HEK293T (cell line): ENCODE measurements around the gene TSGA10IP.
"Not testable (repeated sequence)": the region's sequence is repeated elsewhere in the genome, so short reads cannot be mapped to it uniquely, and the experiment has no call there.

Experiments used
- CTCF ChIA-PET: fragments of 350-600 bp; formaldehyde crosslinking; extraction: SDS; loops from one replicate; lab custom pipeline; 2021; ENCODE audit warnings: antibody characterized with exemption, inconsistent platforms; lab: Yijun Ruan, JAX
- POLR2A ChIA-PET: fragments of 350-600 bp; formaldehyde crosslinking; extraction: SDS; loops from one replicate; lab custom pipeline; 2020; ENCODE audit warnings: antibody characterized with exemption, inconsistent platforms; lab: Yijun Ruan, JAX
- DNase-seq: peaks from one replicate; pipeline ENCODE4 v3.0.0; 2012; ENCODE audit warnings: mixed read lengths; ENCODE audit errors: extremely low spot score
- ARNT ChIP-seq: fragments of 450-650 bp; IDR thresholded peaks from 2 replicates; pipeline ENCODE4 v1.6.1; 2017; ENCODE audit warnings: mild to moderate bottlenecking
- BHLHE40 ChIP-seq: fragments of 450-650 bp; IDR thresholded peaks from 2 replicates; pipeline ENCODE4 v1.6.1; 2016; ENCODE audit warnings: mild to moderate bottlenecking, moderate library complexity, borderline replicate concordance
- CTBP1 ChIP-seq: fragments of 450-650 bp; IDR thresholded peaks from 2 replicates; pipeline ENCODE4 v1.6.1; 2016; ENCODE audit warnings: borderline replicate concordance
- ELF4 ChIP-seq: fragments of 450-650 bp; IDR thresholded peaks from 2 replicates; pipeline ENCODE4 v1.6.1; 2017; ENCODE audit warnings: antibody characterized with exemption
- FOXA1 ChIP-seq: fragments of 450-650 bp; IDR thresholded peaks from 2 replicates; pipeline ENCODE4 v1.6.1; 2016; ENCODE audit warnings: mild to moderate bottlenecking
- FOXK2 ChIP-seq: fragments of 450-650 bp; IDR thresholded peaks from 2 replicates; pipeline ENCODE4 v1.6.1; 2016; ENCODE audit warnings: mild to moderate bottlenecking
- FOXM1 ChIP-seq: fragments of 450-650 bp; IDR thresholded peaks from 2 replicates; pipeline ENCODE4 v1.6.1; 2017; ENCODE audit warnings: mild to moderate bottlenecking, borderline replicate concordance
- HDGF ChIP-seq: fragments of 450-650 bp; IDR thresholded peaks from 2 replicates; pipeline ENCODE4 v1.6.1; 2017; ENCODE audit warnings: antibody characterized with exemption, borderline replicate concordance
- L3MBTL2 ChIP-seq: fragments of 450-650 bp; conservative IDR thresholded peaks from 2 replicates; pipeline ENCODE4 v1.6.1; 2016; ENCODE audit warnings: mild to moderate bottlenecking
- LEF1 ChIP-seq: fragments of 450-650 bp; IDR thresholded peaks from 2 replicates; pipeline ENCODE4 v1.6.1; 2017; ENCODE audit warnings: mild to moderate bottlenecking, borderline replicate concordance
- NFRKB ChIP-seq: fragments of 450-650 bp; IDR thresholded peaks from 2 replicates; pipeline ENCODE4 v1.6.1; 2016; ENCODE audit warnings: mild to moderate bottlenecking, moderate library complexity
- SP1 ChIP-seq: fragments of 450-650 bp; IDR thresholded peaks from 2 replicates; pipeline ENCODE4 v1.6.1; 2017
- SUZ12 ChIP-seq: fragments of 450-650 bp; IDR thresholded peaks from 2 replicates; pipeline ENCODE4 v1.6.1; 2016; ENCODE audit warnings: mild to moderate bottlenecking
- TARDBP ChIP-seq: fragments of 450-650 bp; IDR thresholded peaks from 2 replicates; pipeline ENCODE4 v1.6.1; 2016
- ZNF384 ChIP-seq: fragments of 450-650 bp; IDR thresholded peaks from 2 replicates; pipeline ENCODE4 v1.6.1; 2016
- TF ChIP-seq, protein P1 (sequence below): fragments of 450-650 bp; IDR thresholded peaks from 2 replicates; pipeline ENCODE4 v1.6.1; 2016

TSGA10IP gene

DNA sequence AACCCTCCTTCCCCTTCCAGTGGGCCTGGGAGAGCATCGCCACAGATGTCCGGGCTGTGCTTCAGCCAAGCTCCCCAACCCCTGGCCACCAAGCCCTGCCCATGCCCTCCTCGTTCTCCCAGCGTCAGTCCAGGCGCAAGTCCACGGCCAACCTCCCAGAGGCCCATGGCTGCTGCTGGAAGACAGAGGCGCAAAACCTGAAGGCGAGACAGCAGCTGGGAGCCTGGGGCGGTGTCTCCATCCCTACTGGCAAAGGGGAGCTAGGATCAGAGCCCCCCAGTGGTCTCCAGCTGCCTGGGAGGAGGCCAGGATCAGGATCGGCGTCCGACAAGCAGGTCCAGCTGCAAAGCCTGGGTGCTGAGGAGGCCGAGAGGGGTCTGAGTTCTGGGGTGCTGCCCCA is 1.9 kb downstream of the TSGA10IP start:
- CTCF ChIA-PET = interaction anchor here (0.7 to 1.2 kb wide), 3 partner anchors 58 to 271 kb away, joined by 3 read pairs; no protein-coding TSS in a partner anchor
- POLR2A ChIA-PET = no interaction called here
- TF ChIP-seq ZNF384 = no peak
- no peak for TF ChIP-seq HDGF
- TF ChIP-seq SUZ12 = no peak
- no peak for TF ChIP-seq BHLHE40
- no peak for TF ChIP-seq FOXK2
- no peak for TF ChIP-seq L3MBTL2
- TF ChIP-seq FOXA1 = no peak
- DNase-seq = no peak

DNA sequence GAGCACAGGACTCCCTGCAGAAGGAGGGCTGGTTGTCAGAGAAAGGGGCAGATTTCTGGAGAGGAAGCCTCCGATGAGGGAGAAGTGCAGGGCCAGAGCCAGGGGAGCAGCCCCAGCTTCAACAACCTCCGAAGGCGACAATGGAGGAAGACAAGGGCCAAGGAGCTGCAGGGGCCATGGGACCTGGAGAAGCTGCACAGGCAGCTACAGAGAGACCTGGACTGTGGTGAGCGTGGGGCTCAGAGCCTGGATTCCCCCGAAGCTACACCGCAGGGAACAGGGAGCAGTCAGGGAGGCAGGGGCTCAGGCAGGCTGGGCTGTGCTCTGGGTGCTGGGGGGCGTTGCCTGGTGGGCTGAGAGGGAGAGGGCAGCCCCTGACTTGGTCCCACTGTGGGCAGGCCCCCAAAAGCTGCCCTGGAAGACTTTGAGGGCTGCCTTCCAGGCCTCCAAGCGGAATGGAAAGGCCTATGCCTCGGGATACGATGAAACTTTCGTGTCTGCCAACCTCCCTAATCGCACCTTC is 2.4 kb downstream of the TSGA10IP start:
- DNase-seq = no peak
- ChIA-PET POLR2A (no interaction called here), CTCF (interaction anchor here (1.2 kb wide), 1 partner anchor 58 kb away, joined by 3 read pairs; no protein-coding TSS in a partner anchor)
- TF ChIP-seq CTBP1 (no peak), ARNT (no peak), ELF4 (no peak), FOXK2 (no peak), LEF1 (no peak), SP1 (no peak), ZNF384 (no peak), HDGF (no peak), BHLHE40 (no peak), FOXA1 (no peak), L3MBTL2 (no peak), SUZ12 (no peak), NFRKB (no peak), FOXM1 (no peak), TARDBP (no peak)
- TF ChIP-seq, protein P1, sequence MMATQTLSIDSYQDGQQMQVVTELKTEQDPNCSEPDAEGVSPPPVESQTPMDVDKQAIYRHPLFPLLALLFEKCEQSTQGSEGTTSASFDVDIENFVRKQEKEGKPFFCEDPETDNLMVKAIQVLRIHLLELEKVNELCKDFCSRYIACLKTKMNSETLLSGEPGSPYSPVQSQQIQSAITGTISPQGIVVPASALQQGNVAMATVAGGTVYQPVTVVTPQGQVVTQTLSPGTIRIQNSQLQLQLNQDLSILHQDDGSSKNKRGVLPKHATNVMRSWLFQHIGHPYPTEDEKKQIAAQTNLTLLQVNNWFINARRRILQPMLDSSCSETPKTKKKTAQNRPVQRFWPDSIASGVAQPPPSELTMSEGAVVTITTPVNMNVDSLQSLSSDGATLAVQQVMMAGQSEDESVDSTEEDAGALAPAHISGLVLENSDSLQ = no peak

- CTCF ChIA-PET, DNase-seq: not testable (repeated sequence)
- POLR2A ChIA-PET = interaction anchor here (1.1 kb wide), 1 partner anchor 10 kb away, joined by 4 read pairs; the partner anchor contains the start of gene SART1
These were observed 5.4 kb downstream of the TSGA10IP start for GRCh38 chr11:65950711-65951110.

- not testable (repeated sequence) for DNase-seq
- ChIA-PET POLR2A (interaction anchor here (1.0 to 1.1 kb wide), 2 partner anchors 9 to 40 kb away, joined by 3 to 4 read pairs; partner anchors contain the start of gene SART1), CTCF (interaction anchor here (0.6 kb wide), 1 partner anchor 246 kb away, joined by 3 read pairs; no protein-coding TSS in a partner anchor)
These were observed 6.4 kb downstream of the TSGA10IP start for GRCh38 chr11:65951641-65952040.

- ChIA-PET POLR2A (interaction anchor here (0.6 to 1.0 kb wide), 2 partner anchors 16 to 41 kb away, joined by 3 read pairs; no protein-coding TSS in a partner anchor), CTCF (interaction anchor here (0.6 kb wide), 1 partner anchor 247 kb away, joined by 3 read pairs; no protein-coding TSS in a partner anchor)
- no peak for DNase-seq
- TF ChIP-seq TARDBP = no peak
These were observed 6.8 kb downstream of the TSGA10IP start for GRCh38 chr11:65952052-65952521.

GRCh38 chr11:65953471-65953870 is 8.2 kb downstream of the TSGA10IP start:
- ChIA-PET CTCF (no interaction called here), POLR2A (no interaction called here)
- TF ChIP-seq ELF4 (no peak), SUZ12 (no peak), TARDBP (no peak), SP1 (no peak), FOXA1 (no peak), L3MBTL2 (no peak), LEF1 (no peak), BHLHE40 (no peak), NFRKB (no peak), ARNT (no peak), FOXK2 (no peak), CTBP1 (no peak), FOXM1 (no peak), ZNF384 (no peak), HDGF (no peak)
- TF ChIP-seq, protein P1 = no peak
- DNase-seq = no peak

DNA sequence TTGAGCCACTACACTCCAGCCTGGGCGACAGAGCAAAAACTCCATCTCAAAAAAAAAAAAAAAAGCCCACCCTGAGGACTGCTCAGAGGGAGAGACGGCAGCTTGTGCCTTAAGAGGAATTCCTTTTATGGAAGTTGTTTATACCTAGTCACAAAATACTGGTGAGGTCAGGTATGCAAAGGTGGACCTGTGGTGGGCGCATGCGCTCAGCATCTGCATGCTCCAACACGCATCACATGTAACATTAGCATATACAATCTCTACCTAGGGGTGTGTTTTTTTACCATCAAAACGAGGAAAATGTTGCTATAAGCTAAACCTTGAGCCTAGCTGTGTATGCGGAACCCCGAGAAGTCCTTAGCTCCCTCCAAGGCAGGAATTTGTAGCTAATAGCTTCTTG is 9.5 kb downstream of the TSGA10IP start:
- ChIA-PET POLR2A (no interaction called here), CTCF (interaction anchor here (0.6 kb wide), 2 partner anchors 528 to 1024 kb away, joined by 3 read pairs; no protein-coding TSS in a partner anchor)
- DNase-seq = no peak
- TF ChIP-seq, protein P1 = no peak
- TF ChIP-seq BHLHE40 (no peak), CTBP1 (no peak), SUZ12 (no peak), SP1 (no peak), NFRKB (no peak), ZNF384 (no peak), ARNT (no peak), FOXM1 (no peak), LEF1 (no peak), ELF4 (no peak), L3MBTL2 (no peak), HDGF (no peak)
